ENCODE data around the gene OR51B6. TPM values are rescaled to one million over a fixed set of nuclear protein-coding genes. Genes with fewer than 3 reads are reported as not detected.

OR51B6 gene
- total and polyA plus RNA-seq, 9 of the 15 experiments (the other 6 are each of a cell fraction or from before 2014, with no cell fraction given), result 0.06 to 0.97 TPM; not detected in 7

DNA sequence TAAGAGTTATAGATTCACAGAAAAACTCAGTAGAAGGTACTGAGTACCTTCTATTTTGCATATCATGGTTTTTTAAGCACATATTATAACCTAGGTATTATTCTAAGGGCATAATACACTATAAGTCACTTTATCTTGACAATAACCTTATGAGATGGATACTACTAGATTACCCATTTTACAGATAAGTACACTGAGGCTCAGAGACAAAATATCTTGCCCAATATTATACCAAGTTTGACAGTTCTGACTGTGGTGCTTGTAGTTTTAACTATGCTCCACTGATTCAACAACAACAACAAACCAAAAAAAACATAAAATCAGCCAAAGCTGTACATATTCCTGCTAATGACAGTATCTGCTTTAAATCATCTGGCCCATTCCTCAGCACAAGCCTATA lies 42.8 kb downstream of the OR51B6 start:
- intact Hi-C loops (cut with micrococcal nuclease) (no loop called here), in situ Hi-C loops (cut with MboI) (no loop called here)
- BruUV-seq (replicated peaks), result no TSS peak
- H3K79me2 ChIP-seq (ENCODE audit: control insufficient read depth, insufficient read depth, low read length), result peaks cover 78% of the 10 kb centered on the region
- no peak overlapping the region for H3K27ac ChIP-seq (ENCODE audit: extremely low read depth, low read depth, low read length)
- no peak for DNase-seq (ENCODE audit: extremely low read depth in 1 of 4, low spot score in 3 of 4)
- H3K9me3 ChIP-seq (replicated peaks; ENCODE audit: control insufficient read depth, insufficient read depth, low read depth, low read length), result no peaks in the 10 kb centered on the region
- H3K4me3 ChIP-seq, result no peak overlapping the region
- peaks cover 59% of the 10 kb centered on the region for H3K36me3 ChIP-seq (ENCODE audit: control insufficient read depth, insufficient read depth, low read length)
- no peak overlapping the region for H3K4me2 ChIP-seq (ENCODE audit: insufficient read depth, low read length)
- H3K4me1 ChIP-seq (replicated peaks in 1 of 2; ENCODE audit: control insufficient read depth in 2 of 2, insufficient read depth in 2 of 2, low read length in 2 of 2), result no peaks in the 10 kb centered on the region; a peak in 1 of 5 replicates
- no peaks in the 10 kb centered on the region for H3K27me3 ChIP-seq (ENCODE audit: control insufficient read depth in 2 of 2, insufficient read depth in 2 of 2, low read length in 2 of 2)
- POLR2A ChIA-PET, result no interaction called here
- H3K9me1 ChIP-seq (ENCODE audit: control insufficient read depth, insufficient read depth, low read length), result no peaks in the 10 kb centered on the region
- no peak for FAIRE-seq
- H4K20me1 ChIP-seq (replicated peaks; ENCODE audit: control insufficient read depth, insufficient read depth, low read length), result peaks cover 6% of the 10 kb centered on the region; the same call in 1 of the 2 replicates
- H2AFZ ChIP-seq (ENCODE audit: low read depth, low read length), result no peak overlapping the region
- no peak overlapping the region for H3K9ac ChIP-seq (ENCODE audit: insufficient read depth in 1 of 2, low read depth in 2 of 2, low read length in 2 of 2)
- no peak for ATAC-seq
- CTCF ChIA-PET (ENCODE audit: low intra/inter-chr PET ratio), result no interaction called here
- TF ChIP-seq, protein P1, sequence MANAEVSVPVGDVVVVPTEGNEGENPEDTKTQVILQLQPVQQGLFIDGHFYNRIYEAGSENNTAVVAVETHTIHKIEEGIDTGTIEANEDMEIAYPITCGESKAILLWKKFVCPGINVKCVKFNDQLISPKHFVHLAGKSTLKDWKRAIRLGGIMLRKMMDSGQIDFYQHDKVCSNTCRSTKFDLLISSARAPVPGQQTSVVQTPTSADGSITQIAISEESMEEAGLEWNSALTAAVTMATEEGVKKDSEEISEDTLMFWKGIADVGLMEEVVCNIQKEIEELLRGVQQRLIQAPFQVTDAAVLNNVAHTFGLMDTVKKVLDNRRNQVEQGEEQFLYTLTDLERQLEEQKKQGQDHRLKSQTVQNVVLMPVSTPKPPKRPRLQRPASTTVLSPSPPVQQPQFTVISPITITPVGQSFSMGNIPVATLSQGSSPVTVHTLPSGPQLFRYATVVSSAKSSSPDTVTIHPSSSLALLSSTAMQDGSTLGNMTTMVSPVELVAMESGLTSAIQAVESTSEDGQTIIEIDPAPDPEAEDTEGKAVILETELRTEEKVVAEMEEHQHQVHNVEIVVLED (CRISPR knock-in tag; IDR thresholded peaks at IDR 0.05), result no peak
- TF ChIP-seq RBM25 (IDR thresholded peaks at IDR 0.05; ENCODE audit: low read depth, low read length, severe bottlenecking), result peak; percentile 86
- TF ChIP-seq BCOR (IDR thresholded peaks at IDR 0.05), result peak; percentile 76; the same call in 1 of the 2 replicates
- TF ChIP-seq ZKSCAN3 (CRISPR knock-in tag; IDR thresholded peaks at IDR 0.05), result no peak

DNA sequence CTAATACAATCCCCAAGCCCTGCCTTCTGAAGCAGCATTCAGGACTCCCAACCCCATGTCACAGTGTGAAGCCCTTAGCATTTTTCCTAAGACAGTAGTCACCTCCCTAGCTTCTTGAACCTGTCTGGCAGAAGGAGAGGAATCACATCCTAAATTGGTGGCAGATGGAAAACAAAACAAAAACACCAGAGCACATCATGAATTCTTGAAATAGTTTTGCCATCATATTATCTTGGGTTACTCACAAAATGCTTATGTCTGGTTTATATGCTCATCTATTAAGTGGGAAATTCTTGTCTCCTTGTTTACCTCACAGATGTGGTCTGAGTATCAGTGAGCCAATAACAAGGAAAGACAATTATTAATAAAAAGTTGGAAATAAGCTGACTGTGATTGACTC lies 47.6 kb downstream of the OR51B6 start:
- H3K79me2 ChIP-seq (ENCODE audit: control insufficient read depth, insufficient read depth, low read length), result peaks cover 69% of the 10 kb centered on the region
- H2AFZ ChIP-seq (ENCODE audit: low read depth, low read length), result no peak overlapping the region
- no peak overlapping the region for H3K27ac ChIP-seq (ENCODE audit: extremely low read depth, low read depth, low read length)
- H3K9ac ChIP-seq (ENCODE audit: insufficient read depth in 1 of 2, low read depth in 2 of 2, low read length in 2 of 2), result no peak overlapping the region
- peaks cover 5% of the 10 kb centered on the region for H3K9me1 ChIP-seq (ENCODE audit: control insufficient read depth, insufficient read depth, low read length)
- H3K27me3 ChIP-seq (ENCODE audit: control insufficient read depth in 2 of 2, insufficient read depth in 2 of 2, low read length in 2 of 2), result no peaks in the 10 kb centered on the region
- ATAC-seq, result no peak
- peaks cover 11% of the 10 kb centered on the region; the same call in 1 of the 2 replicates for H4K20me1 ChIP-seq (replicated peaks; ENCODE audit: control insufficient read depth, insufficient read depth, low read length)
- ChIA-PET POLR2A (interaction anchor here (1.0 kb wide), 1 partner anchor 10 kb away, joined by 3 read pairs; no protein-coding TSS in a partner anchor), CTCF (ENCODE audit: low intra/inter-chr PET ratio) (no interaction called here)
- BruUV-seq (replicated peaks), result no TSS peak
- peaks cover 64% of the 10 kb centered on the region for H3K36me3 ChIP-seq (ENCODE audit: control insufficient read depth, insufficient read depth, low read length)
- H3K4me2 ChIP-seq (ENCODE audit: insufficient read depth, low read length), result no peak overlapping the region
- no peak for DNase-seq (ENCODE audit: extremely low read depth in 1 of 4, low spot score in 3 of 4)
- intact Hi-C loops (cut with micrococcal nuclease), result no loop called here
- H3K9me3 ChIP-seq (replicated peaks; ENCODE audit: control insufficient read depth, insufficient read depth, low read depth, low read length), result no peaks in the 10 kb centered on the region
- no peaks in the 10 kb centered on the region; a peak in 2 of 5 replicates for H3K4me1 ChIP-seq (replicated peaks in 1 of 2; ENCODE audit: control insufficient read depth in 2 of 2, insufficient read depth in 2 of 2, low read length in 2 of 2)
- H3K4me3 ChIP-seq, result no peak overlapping the region
- in situ Hi-C loops (cut with MboI), result no loop called here
- no peak for FAIRE-seq
- TF ChIP-seq TCF7 (IDR thresholded peaks at IDR 0.05; ENCODE audit: borderline replicate concordance) (no peak), RAD21 (CRISPR knock-in tag; conservative IDR thresholded peaks at IDR 0.05 in 1 of 2, IDR thresholded peaks at IDR 0.05 in 1 of 2) (no peak), U2AF1 (optimal IDR thresholded peaks at IDR 0.05; ENCODE audit: low read depth, low read length) (no peak), SREBF2 (CRISPR knock-in tag; IDR thresholded peaks at IDR 0.05) (no peak), FOSL1 (tag; conservative IDR thresholded peaks at IDR 0.05) (no peak), RAD51 (IDR thresholded peaks at IDR 0.05; ENCODE audit: borderline replicate concordance, low read depth) (no peak), RBFOX2 (IDR thresholded peaks at IDR 0.05; ENCODE audit: low read depth, low read length) (no peak), CSDE1 (IDR thresholded peaks at IDR 0.05) (no peak)
- TF ChIP-seq, protein P2, sequence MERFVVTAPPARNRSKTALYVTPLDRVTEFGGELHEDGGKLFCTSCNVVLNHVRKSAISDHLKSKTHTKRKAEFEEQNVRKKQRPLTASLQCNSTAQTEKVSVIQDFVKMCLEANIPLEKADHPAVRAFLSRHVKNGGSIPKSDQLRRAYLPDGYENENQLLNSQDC (CRISPR knock-in tag; IDR thresholded peaks at IDR 0.05), result no peak
- TF ChIP-seq, protein P3, sequence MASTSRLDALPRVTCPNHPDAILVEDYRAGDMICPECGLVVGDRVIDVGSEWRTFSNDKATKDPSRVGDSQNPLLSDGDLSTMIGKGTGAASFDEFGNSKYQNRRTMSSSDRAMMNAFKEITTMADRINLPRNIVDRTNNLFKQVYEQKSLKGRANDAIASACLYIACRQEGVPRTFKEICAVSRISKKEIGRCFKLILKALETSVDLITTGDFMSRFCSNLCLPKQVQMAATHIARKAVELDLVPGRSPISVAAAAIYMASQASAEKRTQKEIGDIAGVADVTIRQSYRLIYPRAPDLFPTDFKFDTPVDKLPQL (IDR thresholded peaks at IDR 0.05; ENCODE audit: extremely low read depth, insufficient read length), result no peak

Data from K562 (cell line).